ENCODE data around the gene BNIP3.

DNA sequence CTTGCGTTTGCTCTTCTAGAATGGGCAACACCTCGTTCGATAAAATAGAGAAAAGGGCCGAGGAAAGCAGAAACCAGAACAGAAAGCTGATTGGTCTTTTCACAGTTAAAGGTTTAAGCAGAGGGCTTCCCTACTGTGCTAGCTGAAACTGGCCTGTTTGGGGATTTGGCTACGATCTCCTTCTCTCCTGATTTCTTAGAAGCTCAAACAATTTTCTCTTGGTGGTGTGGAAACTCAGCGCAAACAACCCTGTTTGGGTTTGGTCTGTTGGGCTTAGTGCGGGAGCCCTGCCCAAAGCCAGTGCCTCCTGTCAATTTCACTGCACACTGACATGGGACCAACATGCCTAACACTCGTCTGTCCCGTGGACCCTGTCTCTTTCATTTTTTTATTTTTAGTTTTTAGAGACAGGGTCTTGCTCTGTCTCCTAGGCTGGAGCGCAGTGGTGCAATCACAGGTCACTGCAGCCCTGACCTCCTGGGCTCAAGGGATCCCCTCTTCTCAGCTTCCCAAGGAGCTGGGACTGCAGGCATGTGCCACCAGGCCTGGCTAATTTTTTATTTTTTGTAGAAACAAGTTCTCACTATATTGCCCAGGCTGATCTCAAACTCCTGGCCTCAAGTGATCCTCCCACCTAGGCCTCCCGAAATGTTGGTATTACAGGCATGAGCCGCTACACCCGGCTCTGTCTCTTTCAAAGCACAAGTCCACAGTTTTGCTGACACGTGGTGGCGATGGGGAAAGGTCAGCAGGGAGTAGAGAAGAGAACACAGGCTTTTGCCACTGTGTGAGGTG, 16.5 kb upstream of the BNIP3 start:
- no peak for TF ChIP-seq POLR2AphosphoS5 (IDR thresholded peaks at IDR 0.05; ENCODE audit: low read depth, low read length)
- TF ChIP-seq MAFK (IDR thresholded peaks at IDR 0.05; ENCODE audit: low read depth, low read length): no peak
- no peak for TF ChIP-seq EZH2 (IDR thresholded peaks at IDR 0.05; ENCODE audit: low read depth, low read length, severe bottlenecking)
- TF ChIP-seq TAF1 (IDR thresholded peaks at IDR 0.05; ENCODE audit: low read depth, low read length): no peak
- TF ChIP-seq YY1 (IDR thresholded peaks at IDR 0.05; ENCODE audit: low read depth, low read length): no peak
- no peak for TF ChIP-seq POLR2A (IDR thresholded peaks at IDR 0.05; ENCODE audit: control extremely low read depth in 1 of 2, low read depth in 2 of 2, low read length in 2 of 2)
- TF ChIP-seq, protein P1, sequence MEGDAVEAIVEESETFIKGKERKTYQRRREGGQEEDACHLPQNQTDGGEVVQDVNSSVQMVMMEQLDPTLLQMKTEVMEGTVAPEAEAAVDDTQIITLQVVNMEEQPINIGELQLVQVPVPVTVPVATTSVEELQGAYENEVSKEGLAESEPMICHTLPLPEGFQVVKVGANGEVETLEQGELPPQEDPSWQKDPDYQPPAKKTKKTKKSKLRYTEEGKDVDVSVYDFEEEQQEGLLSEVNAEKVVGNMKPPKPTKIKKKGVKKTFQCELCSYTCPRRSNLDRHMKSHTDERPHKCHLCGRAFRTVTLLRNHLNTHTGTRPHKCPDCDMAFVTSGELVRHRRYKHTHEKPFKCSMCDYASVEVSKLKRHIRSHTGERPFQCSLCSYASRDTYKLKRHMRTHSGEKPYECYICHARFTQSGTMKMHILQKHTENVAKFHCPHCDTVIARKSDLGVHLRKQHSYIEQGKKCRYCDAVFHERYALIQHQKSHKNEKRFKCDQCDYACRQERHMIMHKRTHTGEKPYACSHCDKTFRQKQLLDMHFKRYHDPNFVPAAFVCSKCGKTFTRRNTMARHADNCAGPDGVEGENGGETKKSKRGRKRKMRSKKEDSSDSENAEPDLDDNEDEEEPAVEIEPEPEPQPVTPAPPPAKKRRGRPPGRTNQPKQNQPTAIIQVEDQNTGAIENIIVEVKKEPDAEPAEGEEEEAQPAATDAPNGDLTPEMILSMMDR (IDR thresholded peaks at IDR 0.05; ENCODE audit: control extremely low read depth in 1 of 3, insufficient read depth in 1 of 3, low read depth in 1 of 3, low read length in 3 of 3): no peak
- no peak for TF ChIP-seq JUND (IDR thresholded peaks at IDR 0.05; ENCODE audit: low read length)
- no peak for TF ChIP-seq CBX8 (IDR thresholded peaks at IDR 0.05; ENCODE audit: borderline replicate concordance, low read depth, low read length)
- TF ChIP-seq CEBPB (IDR thresholded peaks at IDR 0.05; ENCODE audit: low read depth, low read length): no peak
- TF ChIP-seq CBX5 (IDR thresholded peaks at IDR 0.05; ENCODE audit: low read depth, low read length): no peak
- TF ChIP-seq BRCA1 (IDR thresholded peaks at IDR 0.05; ENCODE audit: low read depth, low read length): no peak
- TF ChIP-seq FOSL1 (IDR thresholded peaks at IDR 0.05; ENCODE audit: insufficient read depth, low read depth, low read length): no peak
- no peak for TF ChIP-seq EP300 (IDR thresholded peaks at IDR 0.05; ENCODE audit: borderline replicate concordance in 1 of 2, low read depth in 2 of 2, low read length in 2 of 2)
